Measurements from ENCODE around the gene CCDC107. TPM values are rescaled to one million over a fixed set of nuclear protein-coding genes. Genes with fewer than 3 reads are reported as not detected.

CCDC107 gene
- total and polyA plus RNA-seq, 9 of the 15 experiments (the other 6 are each of a cell fraction or from before 2014, with no cell fraction given) = 0.35 to 11.3 (median 6.9) TPM; not detected in 1

DNA sequence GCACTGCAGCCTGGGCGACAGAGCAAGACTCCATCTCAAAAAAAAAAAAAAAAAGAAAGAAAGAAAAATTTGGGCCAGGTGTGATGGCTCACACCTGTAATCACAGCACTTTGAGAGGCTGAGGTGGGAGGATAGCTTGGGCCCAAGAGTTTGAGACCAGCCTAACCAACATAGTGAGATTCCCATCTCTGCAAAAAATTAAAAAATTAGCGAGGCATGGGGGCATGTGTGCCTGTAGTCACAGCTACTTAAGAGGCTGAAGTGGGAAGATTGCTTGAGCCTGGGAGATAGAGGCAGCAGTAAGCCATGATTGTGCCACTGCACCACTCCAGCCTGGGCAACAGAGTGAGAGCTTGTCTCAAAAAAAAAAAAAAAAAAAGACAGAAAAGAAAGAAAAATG lies 4.5 kb upstream of the CCDC107 start:
- TF ChIP-seq ZNF785 (CRISPR knock-in tag; IDR thresholded peaks at IDR 0.05) (no peak), ZNF77 (CRISPR knock-in tag; IDR thresholded peaks at IDR 0.05) (no peak), ZNF282 (CRISPR knock-in tag; IDR thresholded peaks at IDR 0.05) (no peak)
- TF ChIP-seq, protein P1, sequence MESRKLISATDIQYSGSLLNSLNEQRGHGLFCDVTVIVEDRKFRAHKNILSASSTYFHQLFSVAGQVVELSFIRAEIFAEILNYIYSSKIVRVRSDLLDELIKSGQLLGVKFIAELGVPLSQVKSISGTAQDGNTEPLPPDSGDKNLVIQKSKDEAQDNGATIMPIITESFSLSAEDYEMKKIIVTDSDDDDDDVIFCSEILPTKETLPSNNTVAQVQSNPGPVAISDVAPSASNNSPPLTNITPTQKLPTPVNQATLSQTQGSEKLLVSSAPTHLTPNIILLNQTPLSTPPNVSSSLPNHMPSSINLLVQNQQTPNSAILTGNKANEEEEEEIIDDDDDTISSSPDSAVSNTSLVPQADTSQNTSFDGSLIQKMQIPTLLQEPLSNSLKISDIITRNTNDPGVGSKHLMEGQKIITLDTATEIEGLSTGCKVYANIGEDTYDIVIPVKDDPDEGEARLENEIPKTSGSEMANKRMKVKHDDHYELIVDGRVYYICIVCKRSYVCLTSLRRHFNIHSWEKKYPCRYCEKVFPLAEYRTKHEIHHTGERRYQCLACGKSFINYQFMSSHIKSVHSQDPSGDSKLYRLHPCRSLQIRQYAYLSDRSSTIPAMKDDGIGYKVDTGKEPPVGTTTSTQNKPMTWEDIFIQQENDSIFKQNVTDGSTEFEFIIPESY (CRISPR knock-in tag; IDR thresholded peaks at IDR 0.05) = no peak
- Histone ChIP-seq H3K4me2 (ENCODE audit: insufficient read depth, low read length) (no peak overlapping the region), H3K27ac (ENCODE audit: extremely low read depth, low read depth, low read length) (no peak overlapping the region), H3K9ac (ENCODE audit: insufficient read depth in 1 of 2, low read depth in 2 of 2, low read length in 2 of 2) (no peak overlapping the region), H4K20me1 (replicated peaks; ENCODE audit: control insufficient read depth, insufficient read depth, low read length) (no peaks in the 10 kb centered on the region), H2AFZ (ENCODE audit: low read depth, low read length) (no peak overlapping the region), H3K27me3 (ENCODE audit: control insufficient read depth in 2 of 2, insufficient read depth in 2 of 2, low read length in 2 of 2) (no peaks in the 10 kb centered on the region), H3K9me1 (ENCODE audit: control insufficient read depth, insufficient read depth, low read length) (no peaks in the 10 kb centered on the region), H3K4me1 (replicated peaks in 1 of 2; ENCODE audit: control insufficient read depth in 2 of 2, insufficient read depth in 2 of 2, low read length in 2 of 2) (peaks cover 26 to 32% of the 10 kb centered on the region in 2 experiments), H3K79me2 (ENCODE audit: control insufficient read depth, insufficient read depth, low read length) (peaks cover under 1% of the 10 kb centered on the region; the same call in 1 of the 3 replicates), H3K9me3 (replicated peaks; ENCODE audit: control insufficient read depth, insufficient read depth, low read depth, low read length) (no peaks in the 10 kb centered on the region), H3K36me3 (ENCODE audit: control insufficient read depth, insufficient read depth, low read length) (no peaks in the 10 kb centered on the region), H3K4me3 (no peak overlapping the region)
- WGBS (ENCODE audit: insufficient coverage, low coverage, missing lambda C conversion rate) = 25% methylated on average over 1 of the region's 2 CpGs
- ATAC-seq (no peak), FAIRE-seq (no peak), DNase-seq (ENCODE audit: extremely low read depth in 1 of 4, low spot score in 3 of 4) (no peak)
- intact Hi-C loops (cut with micrococcal nuclease) = no loop called here
- CTCF ChIA-PET (ENCODE audit: low intra/inter-chr PET ratio) = no interaction called here
- no TSS peak for BruUV-seq (replicated peaks)
- POLR2A ChIA-PET = no interaction called here
- in situ Hi-C loops (cut with MboI) = no loop called here

Measured in K562 (cell line).